Activated T-cell treated with anti-CD3 and anti-CD28 coated beads, Interleukin-2, amount 50 U/mL, for 24 hours (primary cell): ENCODE measurements around the gene TEX13D.

Experiments
- DNase-seq: peaks from one replicate; pipeline ENCODE4 v3.0.0-alpha.2; 2020
- H3K27ac Mint-ChIP-seq: 2 replicates; pipeline ENCODE4 v1.8.0; 2020; ENCODE audit warnings: mild to moderate bottlenecking, mixed read lengths
- H3K27me3 Mint-ChIP-seq: 2 replicates; pipeline ENCODE4 v1.8.0; 2020; ENCODE audit warnings: mixed read lengths
- H3K36me3 Mint-ChIP-seq: 2 replicates; pipeline ENCODE4 v1.8.0; 2020; ENCODE audit warnings: low read depth, mixed read lengths
- H3K4me1 Mint-ChIP-seq: 2 replicates; pipeline ENCODE4 v1.8.0; 2020; ENCODE audit warnings: low read depth, mixed read lengths
- H3K4me3 Mint-ChIP-seq: 2 replicates; pipeline ENCODE4 v1.8.0; 2020; ENCODE audit warnings: mild to moderate bottlenecking, moderate library complexity, mixed read lengths
- H3K9me3 Mint-ChIP-seq: 2 replicates; pipeline ENCODE4 v1.8.0; 2020; ENCODE audit warnings: mixed read lengths

The TEX13D gene

DNA sequence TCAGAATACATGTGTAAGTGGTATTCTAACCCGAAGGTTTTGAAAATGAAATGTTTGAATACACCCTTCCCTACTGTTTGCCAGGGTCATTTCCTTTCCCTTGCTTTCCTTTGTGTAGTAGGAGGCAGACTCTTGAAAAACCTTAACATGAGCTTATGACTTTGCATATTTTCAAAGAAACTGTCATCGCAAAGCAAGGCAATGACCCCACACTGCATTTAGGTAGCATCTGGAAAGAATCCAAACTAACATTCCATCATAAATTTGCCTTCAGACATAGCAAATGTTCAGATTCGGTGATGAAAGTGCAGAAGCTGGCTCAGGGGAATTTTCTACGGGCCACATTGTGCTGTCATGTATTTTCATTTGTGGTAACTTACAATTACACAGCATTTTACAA, 46.2 kb downstream of the TEX13D start:
- no peak overlapping the region for H3K27ac Mint-ChIP-seq
- peaks cover 26% of the 10 kb centered on the region for H3K4me1 Mint-ChIP-seq
- H3K36me3 Mint-ChIP-seq: peaks cover 21% of the 10 kb centered on the region
- DNase-seq: no peak
- no peak overlapping the region for H3K4me3 Mint-ChIP-seq
- H3K27me3 Mint-ChIP-seq: peaks cover 6% of the 10 kb centered on the region
- no peaks in the 10 kb centered on the region for H3K9me3 Mint-ChIP-seq

DNA sequence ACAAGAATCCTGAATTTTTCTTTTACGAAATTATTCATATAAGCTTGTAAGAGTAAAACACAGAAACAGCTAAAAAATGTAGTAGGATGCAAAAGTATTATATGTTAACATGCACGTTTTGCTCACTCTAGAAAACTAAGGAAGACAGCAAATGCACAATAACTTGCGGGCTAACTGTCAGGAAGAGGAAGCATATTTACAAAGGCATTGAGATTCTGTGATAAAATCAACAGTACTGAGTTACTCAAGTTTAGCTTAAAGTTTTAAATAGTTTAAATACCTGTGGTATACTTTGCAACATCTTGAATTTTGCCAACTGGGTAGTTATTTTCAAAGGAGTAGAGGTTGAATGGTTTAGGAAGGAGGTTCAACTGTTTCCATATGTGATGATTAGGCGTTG, 50.9 kb downstream of the TEX13D start:
- peaks cover 19% of the 10 kb centered on the region for H3K27me3 Mint-ChIP-seq
- H3K9me3 Mint-ChIP-seq: no peaks in the 10 kb centered on the region
- H3K4me3 Mint-ChIP-seq: no peak overlapping the region
- DNase-seq: no peak
- H3K27ac Mint-ChIP-seq: no peak overlapping the region
- H3K4me1 Mint-ChIP-seq: peaks cover 26% of the 10 kb centered on the region
- peaks cover 27% of the 10 kb centered on the region for H3K36me3 Mint-ChIP-seq

DNA sequence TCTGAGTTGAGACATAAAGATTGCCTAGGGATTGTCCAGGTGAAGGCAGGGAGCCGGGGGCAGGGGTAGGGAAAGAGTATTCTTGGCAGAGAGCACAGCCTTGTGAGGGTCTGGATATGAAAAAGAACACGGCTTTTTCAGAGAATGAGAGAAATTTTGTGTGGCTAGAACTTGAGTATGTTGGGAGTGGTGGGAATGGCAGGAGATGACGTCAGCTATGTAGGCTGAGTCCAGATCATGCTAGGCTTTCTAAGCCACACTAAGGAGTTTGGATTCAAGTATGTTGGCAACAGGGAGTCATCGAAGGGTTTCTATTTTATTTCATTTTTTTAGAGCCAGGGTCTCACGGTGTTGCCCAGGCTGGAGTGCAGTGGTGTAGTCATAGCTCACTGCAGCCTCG, 53.9 kb downstream of the TEX13D start:
- DNase-seq: no peak
- Mint-ChIP-seq H3K36me3 (peaks cover 32% of the 10 kb centered on the region), H3K4me1 (peaks cover 20% of the 10 kb centered on the region), H3K9me3 (no peaks in the 10 kb centered on the region), H3K4me3 (no peak overlapping the region), H3K27me3 (peaks cover 12% of the 10 kb centered on the region), H3K27ac (no peak overlapping the region)
